NCI-H187 treated with DMSO at 0.1 percent for 48 hours (cell line): ENCODE data around the gene ARHGAP33.
"Not testable (repeated sequence)": the region's sequence is repeated elsewhere in the genome, so short reads cannot be mapped to it uniquely, and the experiment has no call there.

Source experiments
- DNase-seq: peaks from one replicate; lab custom pipeline; 2025; lab: John Stamatoyannopoulos, UW

Gene ARHGAP33

DNA sequence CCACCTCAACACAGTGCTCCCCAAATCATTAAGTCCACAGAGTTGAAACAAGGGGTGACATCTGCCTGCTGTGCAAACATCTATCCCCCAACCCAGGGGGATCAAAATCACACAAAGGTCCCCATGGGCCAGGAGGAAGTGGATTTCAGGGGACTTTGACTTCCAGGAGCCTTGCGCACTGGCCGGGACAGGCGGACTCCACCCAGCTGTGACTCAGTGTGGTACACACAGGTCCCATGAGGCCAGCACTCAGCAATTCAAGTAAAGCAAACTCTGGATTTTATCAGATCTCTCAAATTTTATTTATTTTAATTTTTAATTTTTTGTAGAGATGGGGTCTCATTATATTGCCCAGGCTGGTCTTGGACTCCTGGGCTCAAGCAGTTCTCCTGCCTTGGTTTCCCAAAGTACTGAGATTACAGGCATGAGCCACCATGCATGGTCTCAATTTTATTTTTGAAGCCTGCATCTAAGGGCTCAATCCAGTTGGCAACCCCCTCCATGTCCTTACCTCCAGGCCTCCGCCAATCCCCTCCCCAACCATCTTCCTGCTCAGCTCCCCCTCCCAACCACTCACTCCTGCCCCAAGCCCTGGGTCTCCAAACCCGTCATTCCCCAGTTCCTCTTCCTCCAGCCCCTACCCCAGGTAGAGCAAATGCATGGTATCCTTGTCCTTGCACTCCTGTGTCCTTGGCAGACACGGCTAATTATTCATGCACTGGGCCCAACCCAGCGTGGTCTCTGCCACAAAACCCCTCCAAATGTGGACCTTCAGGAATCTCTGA lies 18.2 kb downstream of the ARHGAP33 start:
- no peak for DNase-seq

DNA sequence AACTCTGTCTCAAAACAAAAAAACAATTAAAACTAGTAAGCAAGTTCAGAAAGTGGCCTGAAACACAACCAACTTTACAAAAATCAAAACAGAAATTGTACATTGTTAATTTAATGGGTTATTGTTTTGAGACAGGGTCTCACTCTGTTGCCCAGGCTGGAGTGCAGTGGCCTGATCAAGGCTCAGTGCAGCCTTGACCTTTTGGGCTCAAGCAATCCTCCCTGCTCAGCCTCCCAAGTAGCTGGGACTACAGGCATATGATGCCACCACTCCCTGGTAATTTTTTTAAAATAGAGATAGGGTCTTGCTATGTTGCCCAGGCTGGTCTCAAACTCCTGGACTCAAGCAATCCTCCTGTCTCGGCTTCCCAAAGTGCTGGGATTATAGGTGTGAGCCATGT lies 20.2 kb downstream of the ARHGAP33 start:
- not testable (repeated sequence) for DNase-seq

DNA sequence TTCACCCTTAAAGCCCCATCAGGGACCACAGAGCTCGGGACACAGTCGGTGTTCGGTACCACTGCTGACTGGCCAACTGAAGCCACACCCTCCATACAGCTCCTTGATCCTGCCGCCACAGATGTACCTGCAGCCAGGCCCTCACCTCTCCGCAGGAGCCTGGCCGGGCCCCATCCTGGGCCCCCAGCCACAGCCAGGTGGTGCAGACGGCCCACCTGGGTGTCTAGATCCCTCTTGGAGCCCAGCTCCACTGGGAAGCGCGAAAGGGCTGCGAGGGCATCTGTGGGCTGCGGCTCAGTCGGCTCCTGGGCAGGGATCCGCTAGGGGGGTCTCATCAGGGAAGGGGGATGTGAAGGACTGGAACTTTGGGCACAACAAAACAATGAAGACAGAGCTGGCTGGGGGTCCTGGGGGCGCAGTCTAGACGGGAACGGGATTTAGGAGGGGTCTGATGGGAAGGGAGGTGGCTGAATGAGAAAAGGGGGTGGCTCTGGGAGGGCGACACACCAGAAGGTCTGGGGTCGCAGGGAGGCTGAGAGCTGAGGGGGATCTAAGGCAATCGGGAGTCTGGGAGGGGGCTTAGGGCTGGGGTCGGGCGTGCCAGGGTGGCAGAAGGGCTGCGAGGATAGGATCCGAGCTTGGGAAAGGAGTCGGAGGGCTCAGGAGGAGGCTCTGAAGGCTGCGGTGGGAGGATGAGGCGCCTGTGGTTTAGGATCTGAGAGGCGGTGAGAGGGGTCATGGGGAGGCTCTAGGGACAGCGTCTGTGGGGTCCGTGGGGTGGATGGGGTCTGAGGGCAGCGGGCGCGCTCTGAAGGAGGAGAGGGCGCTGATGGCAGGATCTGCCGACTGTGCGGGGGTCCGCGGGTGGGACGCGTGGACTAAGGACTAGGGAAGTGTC lies 21.5 kb downstream of the ARHGAP33 start:
- DNase-seq: no peak

DNA sequence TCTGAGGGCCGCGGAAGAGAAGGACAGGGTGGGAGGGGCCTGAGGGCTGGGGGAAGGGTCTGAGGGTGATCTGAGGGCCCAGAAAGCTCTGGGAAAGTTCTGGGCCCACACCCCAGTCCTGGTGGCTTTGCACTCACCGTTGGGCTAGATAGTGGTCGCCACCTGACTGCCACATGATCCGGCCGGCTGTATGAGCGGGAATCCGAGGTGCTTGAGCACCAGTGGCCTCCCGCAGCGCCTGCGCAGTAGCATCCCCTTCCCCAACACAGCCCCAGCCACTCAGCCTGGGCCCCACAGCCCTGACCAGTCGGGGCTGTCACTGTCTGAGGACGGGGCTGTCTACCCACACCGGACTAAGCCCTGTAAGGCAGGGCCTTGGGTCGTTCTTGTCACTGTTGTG lies 22.3 kb downstream of the ARHGAP33 start:
- DNase-seq: no peak

GRCh38 chr19:35801828-35802227 lies 26.5 kb downstream of the ARHGAP33 start:
- no peak for DNase-seq

- DNase-seq: no peak
Observed at GRCh38 chr19:35805526-35806102, 30.2 kb downstream of the ARHGAP33 start.

DNA sequence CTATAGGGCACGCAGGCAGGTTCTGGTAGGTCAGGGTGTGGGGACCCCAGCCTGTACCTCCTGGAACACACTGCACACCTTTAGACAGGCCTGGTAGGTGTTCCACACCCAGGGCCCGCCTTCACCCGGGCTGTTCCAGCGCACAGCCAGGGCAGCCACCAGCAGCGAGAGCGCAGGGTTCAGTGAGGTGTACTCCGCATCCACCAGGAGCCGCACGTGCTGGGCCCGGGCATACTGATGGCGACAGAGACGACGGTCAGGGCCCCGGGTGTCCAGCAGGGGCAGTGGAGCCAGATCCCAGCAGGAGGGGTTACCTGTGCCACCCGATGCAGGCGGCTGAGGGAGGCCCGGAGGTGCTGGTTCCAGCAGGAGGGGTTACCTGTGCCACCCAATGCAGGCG lies 31.2 kb downstream of the ARHGAP33 start:
- no peak for DNase-seq

DNA sequence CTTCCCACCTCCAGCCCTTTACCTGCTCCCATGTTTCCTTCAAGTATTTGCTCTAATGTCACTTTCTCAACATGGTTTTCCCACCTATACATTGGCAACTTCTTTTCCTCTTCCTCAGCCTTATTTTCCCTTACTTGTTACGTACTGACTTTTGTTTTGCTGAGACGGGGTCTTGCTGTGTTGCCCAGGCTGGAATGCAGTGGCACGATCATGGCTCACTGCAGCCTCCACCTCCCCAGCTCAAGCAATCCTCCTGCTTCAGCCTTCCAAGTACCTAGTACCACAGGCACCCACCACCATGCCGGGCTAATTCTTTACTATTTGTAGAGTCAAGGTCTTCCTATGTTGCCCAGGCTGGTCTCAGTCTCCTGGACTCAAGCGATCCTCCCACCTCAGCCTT lies 32.3 kb downstream of the ARHGAP33 start:
- DNase-seq: no peak

GRCh38 chr19:35811317-35812219 lies 36.2 kb downstream of the ARHGAP33 start:
- no peak for DNase-seq

- DNase-seq: no peak
Observed at GRCh38 chr19:35812220-35813042, 37.1 kb downstream of the ARHGAP33 start, which contains the start of gene PRODH2. TSS of gene PRODH2 (minus strand) at chr19:35812845. CDS start at chr19:35812805, 40 bp downstream.

DNA sequence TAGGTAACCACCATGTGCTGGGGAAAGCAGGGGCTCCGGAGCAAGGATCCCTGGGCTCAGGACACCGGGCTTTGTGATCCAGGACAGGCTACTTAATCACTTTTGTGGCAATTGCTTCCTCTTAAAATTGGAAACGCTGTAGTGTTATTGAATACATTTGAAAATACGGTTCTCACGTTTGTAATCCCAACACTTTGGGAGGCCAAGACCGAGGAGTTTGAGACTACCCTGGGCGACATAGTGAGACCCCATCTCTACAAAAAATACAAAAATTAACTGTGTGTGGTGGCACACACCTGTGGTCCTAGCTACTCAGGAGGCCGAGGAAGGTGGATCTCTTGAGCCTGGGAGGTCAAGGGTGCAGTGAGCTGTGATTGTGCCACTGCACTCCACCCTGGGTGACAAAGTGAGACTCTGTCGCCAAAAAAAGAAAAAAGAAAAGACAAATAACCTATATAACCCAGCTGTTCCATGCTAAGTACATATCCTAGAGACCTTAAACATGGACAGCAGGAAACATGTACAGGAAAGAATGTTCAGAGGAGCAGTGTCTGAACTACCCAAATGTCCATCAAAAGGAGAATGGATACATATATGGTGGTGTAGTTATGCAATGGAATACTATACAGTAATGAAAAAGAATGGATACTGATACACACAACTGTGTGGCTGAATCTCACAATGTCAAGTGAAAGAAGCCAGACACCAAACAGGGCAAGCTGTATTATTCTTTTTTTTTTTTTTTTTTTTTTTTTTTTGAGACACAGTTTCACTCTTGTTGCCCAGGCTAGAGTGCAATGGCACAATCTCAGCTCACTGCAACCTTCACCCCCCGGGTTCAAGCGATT lies 37.9 kb downstream of the ARHGAP33 start:
- DNase-seq: no peak

DNA sequence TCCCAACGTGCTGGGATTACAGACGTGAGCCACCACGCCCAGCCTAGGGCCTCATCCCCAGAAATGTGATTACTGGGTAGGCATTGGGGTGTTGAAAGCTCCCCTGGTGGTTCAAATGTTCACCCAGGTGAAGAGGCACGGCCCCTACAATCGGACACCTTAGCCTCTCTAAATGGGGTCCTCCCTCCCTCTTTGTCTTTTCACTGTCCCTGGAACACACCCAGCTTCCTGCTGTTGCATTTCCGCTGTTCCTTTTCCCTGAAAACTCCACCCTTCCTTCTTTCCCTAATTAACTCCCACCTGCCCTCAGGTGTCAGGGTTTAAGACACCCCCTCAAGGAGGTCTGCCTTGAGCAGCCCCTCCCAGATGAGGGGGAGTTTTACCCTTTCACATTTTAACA lies 40.9 kb downstream of the ARHGAP33 start:
- no peak for DNase-seq

DNA sequence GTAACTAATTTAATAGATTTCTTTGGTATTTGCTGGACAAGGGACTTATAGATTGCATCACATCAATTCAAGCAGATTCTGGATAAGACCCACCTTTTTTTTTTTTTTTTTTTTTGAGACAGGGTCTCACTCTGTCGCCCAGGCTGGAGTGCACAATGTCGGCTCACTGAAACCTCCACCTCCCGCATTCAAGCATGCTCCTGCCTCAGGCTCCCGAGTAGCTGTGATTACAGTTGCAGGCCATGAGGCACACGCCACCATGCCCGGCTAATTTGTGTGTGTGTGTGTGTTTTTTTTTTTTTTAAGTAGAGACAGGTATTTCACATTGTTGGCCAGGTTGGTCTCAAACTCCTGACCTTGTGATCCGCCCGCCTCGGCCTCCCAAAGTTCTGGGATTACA lies 41.5 kb downstream of the ARHGAP33 start:
- no peak for DNase-seq

DNA sequence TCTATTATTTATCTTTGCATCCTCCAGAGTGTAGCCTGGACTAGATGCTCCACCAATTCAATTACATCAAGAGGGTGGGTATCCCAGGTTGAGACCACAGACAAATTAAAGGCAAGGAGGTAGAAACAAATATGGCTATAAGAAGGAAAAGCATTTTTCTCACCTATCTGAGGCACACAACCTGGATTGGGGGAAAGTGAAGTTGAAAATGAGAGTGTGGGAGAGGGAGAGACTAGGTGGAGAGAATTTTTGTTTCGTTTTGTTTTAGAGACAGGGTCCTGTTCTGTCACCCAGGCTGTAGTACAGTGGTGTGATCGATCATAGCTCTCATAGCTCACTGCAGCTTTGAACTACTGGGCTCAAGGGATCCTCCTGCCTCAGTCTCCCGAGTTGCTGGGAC lies 43.1 kb downstream of the ARHGAP33 start:
- no peak for DNase-seq

- DNase-seq: no peak
Observed at GRCh38 chr19:35822579-35822978, 47.2 kb downstream of the ARHGAP33 start.

- no peak for DNase-seq
Observed at GRCh38 chr19:35824150-35824549, 48.8 kb downstream of the ARHGAP33 start.

DNA sequence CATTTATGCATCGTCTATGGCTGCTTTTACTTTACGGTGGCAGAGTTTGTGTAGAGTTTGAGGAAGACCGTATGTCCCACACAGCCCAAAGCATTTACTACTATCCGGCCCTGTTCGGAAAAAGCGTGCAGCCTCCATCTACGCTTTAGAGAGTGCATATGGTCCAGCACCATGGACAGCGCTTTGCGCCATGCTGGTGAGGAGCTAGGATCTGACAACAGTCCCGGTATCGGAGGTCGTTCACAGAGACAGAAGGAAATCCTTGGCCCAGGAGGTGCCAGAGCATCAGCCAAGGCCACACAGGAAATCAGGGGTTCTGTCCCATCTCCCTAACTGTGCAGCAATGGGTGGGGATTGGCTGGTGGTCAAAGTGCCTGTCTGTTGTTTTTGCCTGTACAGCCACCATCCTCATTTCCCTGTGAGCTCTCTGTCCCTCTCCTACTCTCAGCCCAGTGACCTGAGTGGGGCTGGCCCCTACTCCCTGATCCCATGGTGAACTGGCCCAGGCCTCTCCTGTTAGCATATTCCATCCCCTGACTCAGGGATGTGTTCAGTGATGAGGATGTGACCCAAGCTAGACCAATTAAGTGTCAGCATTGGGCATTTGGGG lies 53.4 kb downstream of the ARHGAP33 start:
- DNase-seq: no peak

- DNase-seq: no peak
Observed at GRCh38 chr19:35830986-35831385, 55.6 kb downstream of the ARHGAP33 start.

DNA sequence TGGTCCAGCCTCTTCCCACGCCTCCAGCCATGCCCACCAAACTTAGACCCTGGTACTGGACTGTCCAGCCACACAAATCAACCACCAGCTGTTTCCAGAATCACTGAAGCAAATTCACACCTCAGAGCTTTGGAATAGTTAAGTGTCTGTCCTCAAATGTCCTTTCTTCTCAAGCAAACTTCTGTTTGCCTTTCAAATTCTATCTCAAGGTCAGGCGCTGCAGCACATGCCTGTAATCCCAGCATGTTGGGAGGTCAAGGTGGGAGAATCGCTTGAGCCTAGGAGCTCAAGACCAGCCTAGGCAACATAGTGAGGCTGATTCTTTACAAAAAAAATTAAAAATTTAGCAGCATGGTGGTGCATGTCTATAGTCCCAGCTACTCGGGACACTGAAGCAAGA lies 56.7 kb downstream of the ARHGAP33 start:
- no peak for DNase-seq
